Heart left ventricle (tissue), 13 donors: ENCODE data around the gene ATP5MC2.

ENCODE experiments used
- CTCF ChIP-seq, 12 donors: fragments of 200-600 bp; sonication (generic) in 4 of 12; IDR thresholded peaks; one replicate each; pipeline versions ENCODE4 v1.5.0 to v1.8.0; 2018 to 2022; ENCODE audit warnings: antibody characterized with exemption in 12 of 12, mild to moderate bottlenecking in 5 of 12
- POLR2A ChIP-seq, 2 donors: fragments of 450-650 bp; IDR thresholded peaks; one replicate each; pipeline ENCODE4 v1.6.1; 2017; ENCODE audit warnings: antibody characterized with exemption in 2 of 2, mild to moderate bottlenecking in 2 of 2, moderate library complexity in 2 of 2
- donor health status: ischemic (EF 13 %, LVEDD 7.1; RV severe dilation, severe dysfunction).
- donor health status: DM: no; HTN: yes; CAD: no.
- donor health status: DM: no; HTN: no; CAD: no.
- donor health status: ischemic (EF 25% LVEDD 6.9; RV normal size, moderate dysfunction).
- donor health status: ischemic (EF 25% LVEDD 5.7; RV mildly dilated, moderate dysfunction).
- donor health status: ischemic (EF 35%, LVEDD 5.7; RV mildly dilated, moderate dysfunction).
- donor health status: nonischemic (EF 11% LVEDD 7.7; RV severe dilation, severe dysfunction).
- donor health status: DM: yes; HTN: yes; CAD: no.
- donor health status: PGD.
- donor health status: ischemic (EF 29% LVEDD 5.4; RV normal size, mild dysfunction).
- donor health status: nonischemic (EF 23%, LVEDD 6.1; RV moderate dilation, normal function).

GRCh38 chr12:53670971-53671370 lies 4.9 kb downstream of the ATP5MC2 start:
- TF ChIP-seq POLR2A (IDR thresholded peaks at IDR 0.05), result no peak
- no peak for TF ChIP-seq CTCF (IDR thresholded peaks at IDR 0.05)
